ENCODE data around the gene HOMER2.

HOMER2 gene

GRCh38 chr15:82803793-82804574, 148.5 kb downstream of the HOMER2 start:
- Mint-ChIP-seq H3K27ac (no peak overlapping the region), H3K4me1 (peaks cover 12% of the 10 kb centered on the region), H3K4me3 (no peak overlapping the region), H3K36me3 (no peaks in the 10 kb centered on the region), H3K27me3 (no peaks in the 10 kb centered on the region), H3K9me3 (no peaks in the 10 kb centered on the region)

GRCh38 chr15:82802497-82802896, 150.0 kb downstream of the HOMER2 start:
- no peak overlapping the region for H3K4me3 Mint-ChIP-seq
- H3K27me3 Mint-ChIP-seq: no peaks in the 10 kb centered on the region
- no peaks in the 10 kb centered on the region for H3K9me3 Mint-ChIP-seq
- H3K36me3 Mint-ChIP-seq: no peaks in the 10 kb centered on the region
- no peaks in the 10 kb centered on the region for H3K4me1 Mint-ChIP-seq
- no peak overlapping the region for H3K27ac Mint-ChIP-seq

GRCh38 chr15:82799183-82799841, 153.2 kb downstream of the HOMER2 start:
- H3K36me3 Mint-ChIP-seq: peaks cover 1% of the 10 kb centered on the region
- peaks cover 1% of the 10 kb centered on the region for H3K9me3 Mint-ChIP-seq
- no peak overlapping the region for H3K27ac Mint-ChIP-seq
- H3K4me3 Mint-ChIP-seq: no peak overlapping the region
- H3K27me3 Mint-ChIP-seq: no peaks in the 10 kb centered on the region
- H3K4me1 Mint-ChIP-seq: no peaks in the 10 kb centered on the region
